Right renal cortex interstitium (tissue), 3 donors: ENCODE results near the gene LSG1. TPM values are rescaled to one million over a fixed set of nuclear protein-coding genes. Genes with fewer than 3 reads are reported as not detected.

Experiments used
- polyA plus RNA-seq, 3 donors: library from polyadenylated mRNA; unstranded; fragments of 120-200 nt; gene quantifications; one replicate each; pipeline ENCODE4 v1.2.1, GENCODE V29; 2013; ENCODE audit not compliant: insufficient read length in 3 of 3

Gene LSG1
- polyA plus RNA-seq, 3 donors = 33.5 to 41.5 (median 39.8) TPM

Other genes starting within 250 kb of the LSG1 start
- 100 to 1,000 TPM; 107 to 117 (median 108) TPM for gene ATP13A3, start 185.2 kb downstream of the LSG1 start, polyA plus RNA-seq
- gene TMEM44, start 38.8 kb downstream of the LSG1 start, polyA plus RNA-seq = 10 to 100 TPM; 14.4 to 14.8 (median 14.7) TPM
- gene FAM43A, start 13.7 kb upstream of the LSG1 start, polyA plus RNA-seq = 1 to 10 TPM; 5.1 to 5.9 (median 5.3) TPM